Tibial nerve (tissue), 4 donors: ENCODE measurements around the gene KLF11.

Experiments
- CTCF ChIP-seq, 5 experiments: fragments of 200-600 bp in 3 of 5; fragments of 450-650 bp in 2 of 5; sonication (generic) in 3 of 5; IDR thresholded peaks; one replicate each; pipeline ENCODE4 v1.5.1; 2016 to 2019; ENCODE audit warnings: antibody characterized with exemption in 5 of 5, mild to moderate bottlenecking in 3 of 5, moderate library complexity in 2 of 5
- EP300 ChIP-seq, 2 donors: sonication (generic); formaldehyde crosslinking; IDR thresholded peaks; one replicate each; pipeline ENCODE4 v1.6.1; 2017; ENCODE audit warnings: antibody characterized with exemption in 2 of 2, mild to moderate bottlenecking in 1 of 2
- POLR2A ChIP-seq, 2 donors: fragments of 450-650 bp; IDR thresholded peaks; one replicate each; pipeline ENCODE4 v1.6.1; 2017; ENCODE audit warnings: antibody characterized with exemption in 2 of 2, mild to moderate bottlenecking in 2 of 2, moderate library complexity in 2 of 2

- no peak for TF ChIP-seq CTCF (IDR thresholded peaks at IDR 0.05)
- no peak for TF ChIP-seq POLR2A (IDR thresholded peaks at IDR 0.05)
- TF ChIP-seq EP300 (IDR thresholded peaks at IDR 0.05), result no peak
Observed at GRCh38 chr2:10004401-10004800, 38.9 kb upstream of the KLF11 start.
